RPMI8226 (cell line): ENCODE measurements around the gene TMEM156.
A peak's percentile ranks its signal among the peaks of the same experiment; 100 is the strongest.

Experiments used
- DNase-seq: peaks from one replicate; pipeline ENCODE4 v3.0.0-alpha.2; 2015

Gene TMEM156, protein sequence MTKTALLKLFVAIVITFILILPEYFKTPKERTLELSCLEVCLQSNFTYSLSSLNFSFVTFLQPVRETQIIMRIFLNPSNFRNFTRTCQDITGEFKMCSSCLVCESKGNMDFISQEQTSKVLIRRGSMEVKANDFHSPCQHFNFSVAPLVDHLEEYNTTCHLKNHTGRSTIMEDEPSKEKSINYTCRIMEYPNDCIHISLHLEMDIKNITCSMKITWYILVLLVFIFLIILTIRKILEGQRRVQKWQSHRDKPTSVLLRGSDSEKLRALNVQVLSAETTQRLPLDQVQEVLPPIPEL

DNA sequence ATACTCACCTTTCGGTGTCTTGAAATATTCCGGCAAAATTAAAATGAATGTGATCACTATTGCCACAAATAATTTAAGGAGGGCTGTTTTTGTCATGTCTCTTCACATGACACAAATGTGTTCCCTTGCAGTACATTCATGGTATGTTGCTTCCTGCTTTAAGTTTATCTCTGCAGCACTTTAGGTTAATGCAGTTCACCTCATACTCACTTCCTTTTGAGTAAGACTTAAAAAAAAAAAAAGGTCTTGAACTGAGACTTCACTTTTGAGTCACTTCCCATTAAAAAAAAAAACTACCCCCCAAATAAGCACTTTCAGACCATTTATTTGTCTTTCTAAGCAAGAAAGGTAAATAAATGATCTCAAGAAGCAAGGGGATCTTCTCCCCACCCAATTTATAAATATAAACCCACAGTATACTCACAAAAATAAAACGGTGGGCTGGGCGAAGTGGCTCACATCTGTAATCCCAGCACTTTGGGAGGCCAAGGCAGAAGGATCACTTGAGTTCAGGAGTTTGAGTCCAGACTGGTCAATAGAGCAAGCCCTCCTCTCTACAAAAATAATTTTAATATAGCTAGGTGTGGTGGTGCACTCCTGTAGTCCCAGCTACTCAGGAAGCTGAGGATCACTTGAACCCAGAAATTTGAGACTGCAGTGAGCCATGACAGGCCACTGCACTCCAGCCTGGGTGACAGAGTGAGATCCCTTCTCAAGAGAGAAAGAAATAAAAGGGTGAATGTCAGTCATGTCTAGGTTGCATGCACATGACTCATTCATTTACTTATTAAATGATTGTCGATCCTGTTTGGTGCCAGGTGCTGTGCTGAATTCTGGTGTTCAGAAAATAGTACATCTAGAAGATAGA, at the start of gene TMEM156:
Gene TMEM156 (minus strand): TSS at position 192 of the 868 bp plus-strand sequence. CDS start 96 bp downstream, at position 96.
- DNase-seq, result no peak

DNA sequence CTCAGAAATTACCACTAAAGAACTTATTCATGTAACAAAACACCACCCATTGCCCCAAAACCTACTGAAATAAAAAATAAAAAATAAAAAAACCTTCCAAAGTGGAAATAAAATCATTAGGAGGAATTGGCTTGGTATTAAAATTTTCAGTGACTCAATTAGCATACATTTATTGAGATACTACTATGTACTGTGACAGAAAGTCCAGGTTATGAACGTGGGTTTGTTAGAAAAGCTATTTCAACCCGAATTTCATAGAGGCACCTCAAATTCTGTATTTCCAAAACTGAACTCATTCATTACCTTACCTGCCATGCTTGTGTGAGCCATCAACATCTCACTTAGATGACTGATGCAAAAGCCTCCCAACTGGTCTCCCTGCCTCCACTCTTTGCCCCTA, 46.6 kb upstream of the TMEM156 start:
- DNase-seq, result no peak

DNA sequence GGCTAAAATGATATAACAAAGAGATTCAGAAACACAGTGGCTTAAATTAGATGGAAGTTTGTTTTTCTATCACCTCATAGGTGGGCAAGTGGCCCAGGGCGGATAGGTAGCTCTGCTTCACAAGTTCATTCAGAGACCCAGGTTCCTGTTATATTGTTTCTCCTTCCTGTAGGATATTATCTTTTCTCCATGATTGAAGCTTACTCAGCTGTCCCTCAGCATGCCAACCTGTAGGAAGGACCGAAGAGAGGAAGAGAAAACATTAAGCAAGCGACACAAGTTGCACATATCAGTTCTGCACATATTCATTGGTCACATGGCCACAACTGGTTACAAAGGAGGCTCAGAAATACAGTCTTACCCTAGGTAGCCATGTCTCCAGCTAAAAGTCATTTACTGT, 36.7 kb upstream of the TMEM156 start:
- DNase-seq, result no peak

DNA sequence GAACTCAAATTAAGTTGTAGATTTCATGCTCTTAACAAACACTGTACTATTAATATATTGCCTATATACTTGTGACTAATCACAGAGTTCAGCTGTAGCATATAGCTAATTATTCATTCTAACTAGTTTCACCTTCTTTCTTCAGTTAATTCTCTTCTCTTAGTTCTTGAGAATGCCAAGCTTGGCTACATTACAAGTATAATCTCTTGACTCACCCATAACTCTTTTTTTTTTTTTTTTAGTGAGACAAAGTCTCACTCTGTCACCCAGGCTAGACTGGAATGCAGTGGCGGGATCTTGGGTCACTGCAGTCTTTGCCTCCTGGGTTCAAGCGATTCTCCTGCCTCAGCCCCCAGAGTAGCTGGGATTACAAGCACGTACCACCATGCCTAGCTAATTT, 35.2 kb upstream of the TMEM156 start:
- no peak for DNase-seq

DNA sequence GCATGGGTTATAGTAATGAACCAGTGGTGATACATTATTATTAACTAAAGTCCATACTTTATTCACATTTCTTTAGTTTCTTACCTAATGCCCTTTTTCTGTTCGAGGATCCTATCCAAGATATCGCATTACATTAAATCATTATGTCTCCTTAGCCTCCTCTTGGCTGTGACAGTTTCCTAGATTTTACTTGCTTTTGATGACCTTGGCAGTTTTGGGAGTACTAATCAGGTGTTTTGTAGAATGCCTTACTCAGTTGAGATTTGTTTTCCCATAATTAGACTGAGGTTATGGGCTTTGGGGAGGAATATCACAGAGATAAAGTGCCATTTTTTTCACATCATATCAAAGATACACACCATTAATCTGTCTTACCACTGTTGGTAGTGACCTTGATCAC, 34.8 kb upstream of the TMEM156 start:
- no peak for DNase-seq

DNA sequence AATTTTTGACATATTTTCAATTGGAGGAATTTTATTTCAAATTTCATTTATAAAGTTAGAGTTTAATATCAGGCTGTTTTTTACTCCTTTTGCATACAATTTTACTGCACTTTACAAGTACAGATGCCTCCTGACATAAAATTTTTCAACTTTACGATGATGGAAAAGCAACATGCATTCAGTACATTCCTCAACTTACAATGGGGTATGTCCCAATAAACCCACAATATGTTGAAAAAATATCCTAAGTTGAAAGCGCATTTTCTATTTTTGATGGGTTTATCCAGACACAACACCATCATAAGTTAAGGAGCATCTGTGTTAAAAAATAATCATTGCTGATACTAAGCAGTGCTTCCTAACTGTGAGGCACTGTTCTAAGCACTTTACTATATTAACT, 34.2 kb upstream of the TMEM156 start:
- DNase-seq, result no peak

DNA sequence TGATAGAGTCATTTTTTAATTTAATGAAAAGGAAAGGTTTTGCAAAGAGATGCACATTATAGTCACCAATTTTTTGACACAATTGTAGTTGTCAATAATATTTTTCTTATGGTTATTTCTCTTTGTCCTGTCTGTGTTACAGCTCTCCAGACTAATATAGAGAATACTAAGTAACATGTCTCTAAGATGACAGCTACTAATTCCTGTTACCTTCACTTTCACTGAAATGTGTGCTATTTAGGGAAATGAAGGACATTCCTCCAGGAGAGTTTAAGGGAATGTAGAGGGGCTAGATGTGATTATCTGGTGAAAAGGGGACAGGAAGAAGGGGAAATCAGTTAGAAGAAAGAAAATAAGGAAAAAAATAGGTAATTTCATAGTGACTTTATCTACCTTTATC, 31.2 kb upstream of the TMEM156 start:
- DNase-seq, result no peak

DNA sequence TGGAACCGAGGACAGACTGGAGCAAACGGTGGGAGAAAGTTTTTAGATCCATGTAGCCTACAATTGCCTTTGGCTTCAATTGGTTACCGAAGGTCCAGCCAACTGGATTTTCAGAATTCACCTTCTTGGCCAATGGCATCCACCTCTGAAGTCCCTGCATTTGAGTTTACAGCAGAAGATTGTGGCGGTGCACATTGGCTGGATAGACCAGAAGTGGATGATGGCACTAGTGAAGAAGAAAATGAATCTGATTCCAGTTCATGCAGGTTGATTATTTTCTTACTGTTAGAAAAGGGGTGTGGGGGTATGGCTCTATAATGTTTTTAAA, 30.5 kb upstream of the TMEM156 start:
- DNase-seq, result no peak

DNA sequence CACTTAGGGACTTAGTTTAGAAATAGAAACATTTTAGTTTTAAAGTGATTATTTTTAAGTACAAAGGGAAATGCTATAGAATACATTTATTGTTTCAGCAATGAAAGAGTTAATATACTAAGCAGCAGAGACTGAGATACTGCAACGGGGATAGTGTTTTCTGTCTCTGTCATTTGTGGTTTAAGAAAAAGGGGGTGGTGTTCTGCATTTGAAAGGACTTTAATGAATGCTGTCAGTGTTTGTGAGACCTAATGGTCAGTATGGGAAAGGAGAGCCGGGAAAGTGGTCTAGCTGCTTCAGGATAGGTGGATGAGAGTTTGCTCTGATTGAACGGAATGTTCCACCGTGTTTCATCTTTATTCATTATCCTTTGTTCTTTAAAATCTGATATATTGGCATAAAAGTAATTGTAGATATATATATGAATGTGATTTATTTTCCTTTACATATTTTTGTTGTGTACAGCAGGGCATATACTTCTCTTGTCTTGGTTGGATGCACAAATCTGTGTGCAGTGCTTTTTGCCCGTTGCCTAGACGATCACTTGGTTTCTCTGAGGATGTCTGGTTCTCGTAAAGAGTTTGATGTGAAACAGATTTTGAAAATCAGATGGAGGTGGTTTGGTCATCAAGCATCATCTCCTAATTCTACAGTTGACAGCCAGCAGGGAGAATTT, 30.0 kb upstream of the TMEM156 start, which contains the start of gene KLHL5:
Gene KLHL5 (plus strand): TSS at position 139 of the 676 bp plus-strand sequence. CDS start 421 bp downstream, at position 560.
- no peak for DNase-seq

DNA sequence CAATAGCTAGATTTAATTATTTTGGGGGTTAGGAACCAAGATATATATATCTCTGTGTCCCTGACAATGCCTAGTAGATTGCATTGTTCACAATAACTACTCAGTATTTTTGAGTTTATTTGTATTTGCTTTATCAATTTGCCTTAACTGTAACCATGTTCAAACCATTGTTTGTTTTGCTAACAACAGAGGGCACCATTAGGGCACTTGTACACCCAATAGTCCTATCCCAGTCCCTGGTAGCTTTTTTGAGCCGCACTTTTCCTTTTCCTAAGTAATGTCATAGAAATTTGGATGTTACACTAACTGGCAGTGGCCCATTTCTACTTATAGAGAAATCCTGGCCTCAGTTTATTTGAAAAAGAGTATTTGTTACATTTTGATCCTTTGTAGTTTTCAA, 29.2 kb upstream of the TMEM156 start:
- no peak for DNase-seq

DNA sequence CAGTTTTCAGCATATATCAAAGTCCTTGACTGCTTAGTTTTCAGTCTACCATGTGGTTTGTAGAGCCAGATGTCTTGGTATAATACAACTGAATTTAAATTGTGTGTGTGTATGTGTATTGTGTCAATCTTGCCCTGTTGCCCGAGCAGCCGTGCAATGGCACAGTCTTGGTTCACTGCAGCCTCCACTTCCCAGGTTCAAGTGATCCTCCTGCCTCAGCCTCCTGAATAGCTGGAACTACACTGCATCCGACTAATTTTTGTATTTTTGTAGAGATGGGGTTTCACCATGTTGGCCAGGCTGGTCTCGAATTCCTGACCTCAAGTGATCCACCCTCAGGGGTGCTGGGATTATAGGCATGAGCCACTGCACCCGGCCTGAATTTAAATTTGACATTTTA, 23.8 kb upstream of the TMEM156 start:
- DNase-seq, result no peak

DNA sequence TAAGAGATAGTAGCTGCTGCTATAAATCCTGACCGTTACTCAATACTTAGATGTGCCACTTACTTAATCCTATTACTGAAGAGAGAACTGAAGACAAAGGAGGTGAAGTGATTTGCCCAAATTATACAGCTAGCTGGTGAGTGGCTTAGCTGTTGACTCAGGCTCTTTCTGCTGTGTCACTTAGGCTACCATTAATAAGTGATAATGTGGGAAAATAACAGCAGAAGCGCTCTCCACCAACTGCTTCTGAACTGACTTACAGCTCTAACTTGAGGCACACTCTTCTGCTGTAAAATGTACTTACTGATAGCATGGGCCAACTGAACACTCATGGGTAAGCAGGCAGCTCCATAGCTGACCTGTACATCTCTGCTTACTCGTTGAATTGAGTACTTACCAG, 22.3 kb upstream of the TMEM156 start:
- no peak for DNase-seq

DNA sequence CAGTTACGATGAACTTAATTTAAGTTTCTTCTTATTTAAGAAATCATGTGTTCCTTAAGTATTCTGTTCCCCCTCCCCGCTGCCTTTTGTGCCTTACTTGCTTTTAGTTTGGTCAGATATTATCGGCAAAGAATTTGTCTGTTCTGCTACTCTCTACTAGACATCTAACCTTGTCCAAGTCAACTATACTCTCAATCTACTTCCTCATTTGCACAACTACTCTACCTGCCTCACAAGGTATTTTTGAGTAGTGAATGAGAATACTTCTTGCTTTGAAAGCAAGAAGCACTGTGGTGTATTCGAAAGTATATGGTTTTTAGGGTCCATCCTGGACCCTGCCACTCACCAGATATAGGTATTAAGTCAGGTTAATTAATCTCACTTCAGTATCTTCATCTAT, 21.8 kb upstream of the TMEM156 start:
- DNase-seq, result no peak

DNA sequence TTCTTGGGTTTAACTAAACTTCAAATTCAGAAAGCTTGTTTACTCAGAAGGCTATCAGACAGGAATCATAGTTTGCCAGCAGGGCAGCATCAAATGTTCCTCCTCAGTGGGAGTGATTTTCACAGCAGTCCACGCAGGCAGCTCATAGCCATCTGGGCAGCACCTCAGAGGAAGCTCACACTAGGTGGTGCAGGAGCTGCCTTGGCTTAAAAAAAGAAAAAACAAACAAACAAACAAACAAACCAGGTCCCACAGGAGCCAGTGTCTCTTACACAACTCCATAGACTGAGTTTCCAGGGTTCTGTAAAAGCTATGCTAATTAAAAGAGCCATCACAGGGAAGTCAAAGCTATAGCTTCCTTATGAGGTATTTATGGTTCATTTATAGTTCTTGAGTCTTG, 19.3 kb upstream of the TMEM156 start:
- DNase-seq, result no peak

DNA sequence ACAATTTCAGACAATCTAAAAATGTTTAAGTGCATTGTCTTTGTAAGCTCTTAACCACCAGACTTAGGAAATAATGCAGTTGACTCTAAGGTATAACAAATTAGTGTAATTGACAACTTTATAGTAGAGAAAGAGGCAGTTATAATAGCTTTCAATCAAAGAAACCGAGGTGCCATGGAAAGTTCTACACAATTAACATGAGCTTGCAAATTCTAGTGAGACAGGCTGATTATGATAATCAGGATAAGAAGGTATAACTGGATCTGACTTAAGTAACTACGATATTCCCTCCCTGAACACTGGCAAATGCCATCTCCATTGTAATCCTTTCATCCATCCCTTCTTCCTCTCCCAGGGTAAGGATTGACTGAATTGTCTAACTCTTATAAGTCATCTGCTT, 18.4 kb upstream of the TMEM156 start:
- DNase-seq, result no peak

DNA sequence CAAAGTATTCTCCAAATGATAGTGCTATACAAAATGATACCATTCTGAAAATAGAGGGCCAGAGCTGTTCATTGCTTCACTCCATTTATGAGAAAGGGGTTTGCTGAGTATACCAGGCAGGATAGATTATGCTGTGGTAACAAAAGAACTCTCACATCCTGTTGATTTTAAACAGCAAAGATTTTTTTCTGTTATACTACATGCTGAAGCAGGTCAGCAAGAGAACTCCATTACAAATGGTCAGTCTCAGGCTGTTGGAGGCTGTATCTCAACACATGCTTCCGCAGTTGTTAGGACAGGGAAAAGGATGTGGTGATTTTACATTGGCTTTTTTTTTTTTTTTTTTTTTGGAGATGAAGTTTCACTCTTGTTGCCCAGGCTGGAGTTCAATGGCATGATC, 16.1 kb upstream of the TMEM156 start:
- DNase-seq, result no peak

DNA sequence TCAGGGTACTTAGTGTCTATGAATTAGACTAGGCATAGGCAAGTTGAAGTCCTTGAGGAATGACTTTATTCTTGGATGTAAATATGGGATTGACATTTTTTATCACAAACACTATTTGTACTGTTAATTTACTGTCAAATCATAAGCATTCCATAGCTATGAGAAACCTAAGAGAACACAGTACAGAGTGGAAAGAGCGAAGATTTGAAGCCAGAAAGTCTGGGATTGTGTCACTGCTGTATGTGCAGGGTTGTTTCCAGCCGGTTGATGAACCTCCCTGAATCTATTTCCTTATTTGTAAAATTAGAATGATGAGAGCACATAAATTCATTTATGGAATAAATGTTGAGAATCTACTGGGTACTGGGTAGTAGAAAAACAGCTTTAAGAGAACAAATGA, 15.5 kb upstream of the TMEM156 start:
- no peak for DNase-seq

DNA sequence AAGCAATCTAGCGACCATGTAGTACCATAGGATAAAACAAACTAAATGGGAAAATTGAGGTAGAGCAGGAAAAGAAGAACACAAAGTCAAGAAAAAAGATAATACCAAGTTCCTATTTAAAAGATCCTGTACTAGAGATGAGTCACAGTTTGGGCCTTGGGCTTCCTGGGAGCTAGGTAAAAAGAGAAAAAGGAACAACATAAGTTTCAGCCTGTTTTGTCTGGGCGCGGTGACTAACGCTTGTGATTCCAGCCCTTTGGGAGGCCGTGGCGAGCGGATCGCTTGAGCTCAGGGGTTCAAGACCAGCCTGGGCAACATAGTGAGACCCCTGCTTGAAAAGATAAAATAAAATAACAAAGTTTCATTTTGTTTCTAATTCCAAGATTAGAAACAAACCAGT, 14.0 kb upstream of the TMEM156 start:
- no peak for DNase-seq

DNA sequence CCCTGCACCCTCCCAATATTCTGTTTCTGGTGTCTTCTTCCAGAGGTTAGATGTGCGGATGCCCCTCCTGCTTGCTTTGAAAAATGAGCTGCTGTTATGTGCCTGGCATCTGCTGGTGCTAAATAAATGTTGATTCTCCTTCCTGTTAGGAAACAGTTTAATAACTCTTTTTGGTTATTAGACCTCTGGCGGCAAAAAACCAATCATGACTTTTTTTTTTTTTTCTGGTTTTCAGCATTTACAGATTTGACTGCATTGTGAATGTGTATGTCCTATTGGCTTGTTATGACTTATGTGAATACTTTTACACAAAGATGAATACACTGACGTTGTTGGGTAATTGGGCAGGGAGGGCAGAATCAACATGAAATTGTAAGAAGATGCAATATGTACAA, 13.6 kb upstream of the TMEM156 start:
- DNase-seq, result no peak

DNA sequence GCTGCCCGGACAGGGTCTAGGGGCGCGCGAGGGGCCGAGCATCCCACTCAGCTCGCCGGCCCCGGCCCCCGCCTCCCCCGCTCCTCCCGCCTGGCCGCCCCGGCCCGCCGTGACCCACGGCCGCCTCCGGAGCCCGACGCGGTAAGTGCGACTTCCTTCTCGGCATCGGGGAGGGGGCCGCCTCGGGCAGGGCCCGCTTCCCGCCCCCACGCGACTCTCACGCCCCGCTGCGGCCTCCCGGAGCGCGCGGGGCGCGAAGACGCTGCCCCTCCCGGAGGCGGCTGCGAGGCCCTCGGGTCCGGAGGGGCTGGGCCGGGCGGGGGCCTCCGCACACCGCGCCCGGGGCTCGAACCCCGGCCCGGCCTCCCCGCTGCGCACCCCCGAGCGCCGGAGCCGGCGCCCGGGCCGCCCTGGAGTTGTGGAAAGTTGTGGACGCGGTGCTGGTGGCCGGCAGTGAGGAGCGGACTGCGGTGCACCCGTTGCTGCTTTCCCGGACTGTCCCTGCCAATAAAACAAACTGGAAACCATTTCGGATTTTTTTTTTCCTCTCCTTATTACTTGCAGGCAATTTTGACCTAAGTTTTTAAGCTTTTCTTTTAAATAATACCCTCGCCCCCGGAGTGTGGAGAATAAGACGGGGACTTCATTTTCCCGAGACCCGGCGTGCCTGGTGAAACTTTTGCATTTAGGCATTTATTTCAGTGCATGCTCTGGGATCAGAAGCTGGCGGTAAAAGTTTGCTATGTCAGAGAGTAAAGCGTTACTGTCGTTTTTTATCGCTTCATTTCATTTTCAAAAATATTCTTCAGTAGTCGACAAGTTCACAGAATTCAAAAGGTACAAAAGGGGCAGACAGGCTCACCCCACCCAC, 13.0 kb upstream of the TMEM156 start:
- peak; percentile 3 for DNase-seq

DNA sequence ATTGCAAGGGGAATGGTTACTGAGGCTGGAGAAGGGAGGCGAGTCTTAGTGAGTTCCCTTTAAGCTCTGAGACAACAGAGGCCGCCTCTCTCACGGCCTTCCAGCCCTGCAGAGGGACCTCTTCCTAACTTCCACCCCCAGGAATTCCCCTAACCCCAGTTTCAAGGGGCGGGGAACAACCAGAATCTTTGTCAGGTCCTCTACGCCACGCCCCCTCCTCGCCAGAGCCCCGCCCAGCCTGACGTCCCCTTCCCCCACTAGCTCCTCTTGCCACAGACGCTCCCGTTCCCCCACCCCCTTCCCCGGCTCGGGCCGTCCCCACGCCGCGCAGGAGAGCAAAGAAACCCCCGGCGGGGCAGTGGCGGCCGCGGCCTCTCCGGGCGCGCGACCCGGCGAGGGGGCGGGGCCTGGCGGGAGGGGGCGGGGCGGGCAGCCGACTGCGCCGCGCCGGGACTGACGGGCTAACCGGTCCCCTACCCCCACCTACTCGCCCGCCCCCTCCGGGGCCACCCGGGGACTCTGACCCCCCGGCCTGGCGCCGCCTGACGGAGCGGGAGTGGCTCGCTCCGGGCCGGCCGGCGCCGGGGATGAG, 12.3 kb upstream of the TMEM156 start:
- DNase-seq, result peak; percentile 75

DNA sequence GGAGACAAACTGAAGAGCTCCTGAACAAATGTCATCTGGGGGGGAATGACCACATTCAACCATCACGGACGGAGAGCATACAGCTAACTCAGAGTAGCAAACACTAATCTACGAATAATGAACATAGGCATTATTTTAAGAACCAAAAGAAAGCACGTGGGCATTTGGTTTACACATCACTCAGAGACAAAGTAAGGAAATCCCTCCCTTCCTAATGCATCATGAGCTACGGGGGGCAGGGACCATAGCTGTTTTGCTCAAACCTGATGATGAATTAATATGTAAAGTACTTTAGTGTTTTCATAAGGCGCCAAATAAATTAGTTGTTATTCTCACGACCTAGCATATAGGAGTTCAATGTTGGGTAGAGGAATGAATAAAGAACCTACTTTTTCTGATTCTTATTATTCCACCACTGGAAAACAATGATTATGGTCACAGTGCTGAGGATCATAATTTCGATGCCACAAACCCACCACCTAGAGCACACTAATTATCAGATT, 11.7 kb upstream of the TMEM156 start:
- no peak for DNase-seq
